GM12878 (cell line): ENCODE results near the gene MLEC. TPM values are rescaled to one million over a fixed set of nuclear protein-coding genes. Genes with fewer than 3 reads are reported as not detected.

Source experiments
- ATF2 ChIP-seq: IDR thresholded peaks from 2 replicates; pipeline ENCODE4 v1.6.1; 2012; ENCODE audit warnings: low read length, inconsistent platforms
- BCL11A ChIP-seq: IDR thresholded peaks from 2 replicates; pipeline ENCODE4 v1.6.1; 2011; ENCODE audit warnings: low read depth, low read length
- CEBPZ ChIP-seq: fragments of 150-350 bp; IDR thresholded peaks from 2 replicates; pipeline ENCODE4 v1.6.1; 2016; ENCODE audit warnings: low read depth, low read length
- CTCF ChIP-seq, 3 experiments: IDR thresholded peaks in 2 of 3; conservative IDR thresholded peaks in 1 of 3; 2 replicates each; pipeline ENCODE4 v1.5.1; 2011; ENCODE audit warnings: low read depth in 3 of 3, low read length in 3 of 3, mild to moderate bottlenecking in 3 of 3, control low read depth in 2 of 3, moderate library complexity in 2 of 3, inconsistent platforms in 1 of 3, mixed read lengths in 1 of 3; ENCODE audit not compliant: control insufficient read depth in 2 of 3, insufficient read depth in 1 of 3; ENCODE audit errors: extremely low read depth in 1 of 3
- CUX1 ChIP-seq: IDR thresholded peaks from 2 replicates; pipeline ENCODE4 v1.6.1; 2012; ENCODE audit warnings: improper control_type of control experiment, low read depth, low read length; ENCODE audit not compliant: insufficient replicate concordance
- FOXK2 ChIP-seq: fragments of 450-650 bp; IDR thresholded peaks from 2 replicates; pipeline ENCODE4 v1.6.1; 2017; ENCODE audit warnings: mild to moderate bottlenecking, moderate library complexity
- NFYA ChIP-seq: IDR thresholded peaks from 2 replicates; pipeline ENCODE4 v1.6.1; 2011; ENCODE audit warnings: low read depth, mild to moderate bottlenecking, low read length, improper control_type of control experiment, borderline replicate concordance
- PBX3 ChIP-seq: IDR thresholded peaks from 2 replicates; pipeline ENCODE4 v1.6.1; 2011; ENCODE audit warnings: mild to moderate bottlenecking, low read depth, low read length, moderate library complexity; ENCODE audit not compliant: insufficient replicate concordance
- PKNOX1 ChIP-seq: fragments of 450-650 bp; IDR thresholded peaks from 2 replicates; pipeline ENCODE4 v1.6.1; 2016; ENCODE audit warnings: mild to moderate bottlenecking
- PML ChIP-seq: IDR thresholded peaks from 2 replicates; pipeline ENCODE4 v1.6.1; 2012; ENCODE audit warnings: low read length, inconsistent platforms
- RAD21 ChIP-seq: IDR thresholded peaks from 2 replicates; pipeline ENCODE4 v1.6.1; 2011; ENCODE audit warnings: mild to moderate bottlenecking, low read depth, low read length, moderate library complexity; ENCODE audit not compliant: insufficient read depth
- STAT3 ChIP-seq: IDR thresholded peaks from 2 replicates; pipeline ENCODE4 v1.6.1; 2011; ENCODE audit warnings: low read depth, low read length, improper control_type of control experiment
- polyA plus RNA-seq, 11 experiments: library from polyadenylated mRNA; depleted of rRNA in 4 of 11; unstranded in 6 of 11; stranded (reverse) in 5 of 11; fragments of >200 nt; fragmentation: Nextera tagmentation in 4 of 11; fragmentation: Illumina TruSeq in 1 of 11; extraction: Ambion mirVana in 4 of 11; extraction: Trizol in 1 of 11; gene quantifications; 1 replicate in 1 of 11; 2 replicates in 10 of 11; pipeline versions ENCODE4 v1.2.1 to v1.2.3, GENCODE V29; 2011 to 2016; ENCODE audit warnings: inconsistent platforms in 2 of 11, missing spikeins in 2 of 11, low read depth in 1 of 11
- total RNA-seq, 4 experiments: library from RNA; depleted of rRNA in 3 of 4; stranded (reverse); fragments of >200 nt in 3 of 4; fragmentation: Illumina TruSeq in 1 of 4; extraction: Trizol in 1 of 4; gene quantifications; 2 replicates each; pipeline versions ENCODE4 v1.2.1 to v1.2.3, GENCODE V29; 2013 to 2021

The MLEC gene
- total and polyA plus RNA-seq, 10 of the 15 experiments (the other 5 are each of a cell fraction or from before 2014, with no cell fraction given): 26.7 to 172 (median 103) TPM

- TF ChIP-seq RAD21 (peak; percentile 68), BCL11A (no peak), PBX3 (peak; percentile 44), NFYA (no peak), PML (0 out of 2 replicates have a peak, but pooled peaks have one; percentile 45), CUX1 (no peak), ATF2 (0 out of 2 replicates have a peak, but pooled peaks have one; percentile 11), FOXK2 (no peak), CEBPZ (no peak), PKNOX1 (peak; percentile 75), STAT3 (no peak), CTCF (IDR thresholded peaks at IDR 0.05 in 2 of 3, conservative IDR thresholded peaks at IDR 0.05 in 1 of 3; ENCODE audit: control insufficient read depth in 2 of 3, extremely low read depth in 1 of 3, insufficient read depth in 1 of 3, low read depth in 3 of 3, low read length in 3 of 3) (peak; percentile 26 to 79 (median 41); a peak in 5 of 6 replicates)
Measured at GRCh38 chr12:120686690-120687577, at the start of gene MLEC (continued).
